OCI-LY1 (cell line): ENCODE data around the gene SNTB2.
"Not testable (repeated sequence)": the region's sequence is repeated elsewhere in the genome, so short reads cannot be mapped to it uniquely, and the experiment has no call there.

Experiments
- H2AFZ ChIP-seq: fragments of 200-600 bp; sonication (generic), shearing (Covaris generic); 2 replicates; pipeline ENCODE4 v1.6.0; 2014; ENCODE audit warnings: antibody characterized with exemption, mild to moderate bottlenecking, low read length
- H3F3A ChIP-seq: fragments of 200-600 bp; sonication (generic), shearing (Covaris generic); 2 replicates; pipeline ENCODE4 v1.6.0; 2014; ENCODE audit warnings: mild to moderate bottlenecking, antibody characterized with exemption, low read length, moderate library complexity; ENCODE audit not compliant: insufficient read depth
- H3K27ac ChIP-seq: fragments of 200-600 bp; sonication (generic); 2 replicates; pipeline ENCODE4 v1.5.1; 2014; ENCODE audit warnings: low read length, mixed run types, mild to moderate bottlenecking, low read depth; ENCODE audit not compliant: poor library complexity, severe bottlenecking
- H3K27me3 ChIP-seq: fragments of 200-600 bp; sonication (generic); 2 replicates; pipeline ENCODE4 v1.6.0; 2014; ENCODE audit warnings: antibody characterized with exemption, mild to moderate bottlenecking, low read length, moderate library complexity; ENCODE audit not compliant: insufficient read depth
- H3K36me3 ChIP-seq: fragments of 200-600 bp; sonication (generic); 2 replicates; pipeline ENCODE4 v1.6.1; 2014; ENCODE audit warnings: mild to moderate bottlenecking, antibody characterized with exemption, low read length, moderate library complexity, mixed read lengths; ENCODE audit not compliant: insufficient read depth
- H3K4me1 ChIP-seq: fragments of 200-600 bp; sonication (generic); 2 replicates; pipeline ENCODE4 v1.5.1; 2014; ENCODE audit warnings: mild to moderate bottlenecking, low read length, moderate library complexity; ENCODE audit not compliant: insufficient read depth, severe bottlenecking
- H3K4me2 ChIP-seq: fragments of 200-600 bp; sonication (generic), shearing (Covaris generic); 2 replicates; pipeline ENCODE4 v1.6.1; 2014; ENCODE audit warnings: low read length
- H3K4me3 ChIP-seq: fragments of 200-600 bp; sonication (generic); 2 replicates; pipeline ENCODE4 v1.5.1; 2014; ENCODE audit warnings: low read length, low read depth, mild to moderate bottlenecking, mixed read lengths; ENCODE audit not compliant: poor library complexity, severe bottlenecking
- H3K79me2 ChIP-seq: fragments of 200-600 bp; shearing (Covaris generic); 2 replicates; pipeline ENCODE4 v1.6.1; 2016; ENCODE audit warnings: mixed run types, low read length, mixed read lengths; ENCODE audit not compliant: insufficient read depth
- H3K9ac ChIP-seq: fragments of 200-600 bp; sonication (generic), shearing (Covaris generic); 2 replicates; pipeline ENCODE4 v1.6.1; 2014; ENCODE audit warnings: mild to moderate bottlenecking, low read length, mixed read lengths
- H3K9me2 ChIP-seq: fragments of 200-600 bp; sonication (generic), shearing (Covaris generic); 2 replicates; pipeline ENCODE4 v1.6.1; 2014; ENCODE audit warnings: low read depth, mild to moderate bottlenecking, low read length, mixed read lengths
- H3K9me3 ChIP-seq: fragments of 200-600 bp; shearing (Covaris generic); 2 replicates; pipeline ENCODE4 v1.6.1; 2014; ENCODE audit warnings: low read length, mixed read lengths
- H4K20me1 ChIP-seq: fragments of 200-600 bp; sonication (generic), shearing (Covaris generic); 2 replicates; pipeline ENCODE4 v1.6.0; 2016; ENCODE audit warnings: mild to moderate bottlenecking, low read length; ENCODE audit not compliant: insufficient read depth
- EZH2 ChIP-seq: fragments of 200-600 bp; sonication (generic), shearing (Covaris generic); IDR thresholded peaks from 2 replicates; pipeline ENCODE4 v1.8.0; 2017; ENCODE audit warnings: borderline replicate concordance, mixed run types, mild to moderate bottlenecking, antibody characterized with exemption, low read length, moderate library complexity, mixed read lengths
- TF ChIP-seq, protein P1 (sequence below): fragments of 200-600 bp; sonication (generic), shearing (Covaris generic); IDR thresholded peaks from 2 replicates; pipeline ENCODE4 v1.5.1; 2017; ENCODE audit warnings: mild to moderate bottlenecking, antibody characterized with exemption, low read length, moderate library complexity, mixed read lengths

Gene SNTB2

GRCh38 chr16:69293401-69293800, 106.4 kb downstream of the SNTB2 start:
- H3K4me3 ChIP-seq, result no peak overlapping the region
- H4K20me1 ChIP-seq, result no peaks in the 10 kb centered on the region
- H3K36me3 ChIP-seq, result peaks cover 26% of the 10 kb centered on the region; the same call in 1 of the 2 replicates
- no peaks in the 10 kb centered on the region for H3K4me1 ChIP-seq
- no peaks in the 10 kb centered on the region for H3K9me2 ChIP-seq
- H3K27me3 ChIP-seq, result no peaks in the 10 kb centered on the region
- H2AFZ ChIP-seq, result no peak overlapping the region
- no peak overlapping the region for H3K27ac ChIP-seq
- H3K4me2 ChIP-seq, result no peak overlapping the region
- no peak for TF ChIP-seq EZH2
- TF ChIP-seq, protein P1, sequence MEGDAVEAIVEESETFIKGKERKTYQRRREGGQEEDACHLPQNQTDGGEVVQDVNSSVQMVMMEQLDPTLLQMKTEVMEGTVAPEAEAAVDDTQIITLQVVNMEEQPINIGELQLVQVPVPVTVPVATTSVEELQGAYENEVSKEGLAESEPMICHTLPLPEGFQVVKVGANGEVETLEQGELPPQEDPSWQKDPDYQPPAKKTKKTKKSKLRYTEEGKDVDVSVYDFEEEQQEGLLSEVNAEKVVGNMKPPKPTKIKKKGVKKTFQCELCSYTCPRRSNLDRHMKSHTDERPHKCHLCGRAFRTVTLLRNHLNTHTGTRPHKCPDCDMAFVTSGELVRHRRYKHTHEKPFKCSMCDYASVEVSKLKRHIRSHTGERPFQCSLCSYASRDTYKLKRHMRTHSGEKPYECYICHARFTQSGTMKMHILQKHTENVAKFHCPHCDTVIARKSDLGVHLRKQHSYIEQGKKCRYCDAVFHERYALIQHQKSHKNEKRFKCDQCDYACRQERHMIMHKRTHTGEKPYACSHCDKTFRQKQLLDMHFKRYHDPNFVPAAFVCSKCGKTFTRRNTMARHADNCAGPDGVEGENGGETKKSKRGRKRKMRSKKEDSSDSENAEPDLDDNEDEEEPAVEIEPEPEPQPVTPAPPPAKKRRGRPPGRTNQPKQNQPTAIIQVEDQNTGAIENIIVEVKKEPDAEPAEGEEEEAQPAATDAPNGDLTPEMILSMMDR, result no peak
- H3F3A ChIP-seq, result no peaks in the 10 kb centered on the region
- no peak overlapping the region for H3K9ac ChIP-seq
- H3K9me3 ChIP-seq, result no peaks in the 10 kb centered on the region
- H3K79me2 ChIP-seq, result no peaks in the 10 kb centered on the region

- Histone ChIP-seq H3K4me1 (no peaks in the 10 kb centered on the region), H2AFZ (no peak overlapping the region), H4K20me1 (no peaks in the 10 kb centered on the region), H3K4me2 (no peak overlapping the region), H3K4me3 (no peak overlapping the region), H3K27me3 (no peaks in the 10 kb centered on the region), H3K27ac (no peak overlapping the region), H3K9me2 (no peaks in the 10 kb centered on the region), H3K36me3 (peaks cover 22% of the 10 kb centered on the region; the same call in 1 of the 2 replicates), H3K79me2 (no peaks in the 10 kb centered on the region), H3K9me3 (no peaks in the 10 kb centered on the region), H3F3A (no peaks in the 10 kb centered on the region), H3K9ac (no peak overlapping the region)
- TF ChIP-seq EZH2, result no peak
- TF ChIP-seq, protein P1, result no peak
Measured at GRCh38 chr16:69294051-69294450, 107.1 kb downstream of the SNTB2 start.

- not testable (repeated sequence) for H4K20me1 ChIP-seq, H3K27ac ChIP-seq, H3K9me2 ChIP-seq, H3K4me1 ChIP-seq, H3K79me2 ChIP-seq, H3F3A ChIP-seq, H3K4me2 ChIP-seq, H3K4me3 ChIP-seq, H3K9ac ChIP-seq, H3K9me3 ChIP-seq, H2AFZ ChIP-seq, H3K27me3 ChIP-seq
- H3K36me3 ChIP-seq, result peaks cover 32% of the 10 kb centered on the region
Measured at GRCh38 chr16:69296771-69297170, 109.8 kb downstream of the SNTB2 start.

DNA sequence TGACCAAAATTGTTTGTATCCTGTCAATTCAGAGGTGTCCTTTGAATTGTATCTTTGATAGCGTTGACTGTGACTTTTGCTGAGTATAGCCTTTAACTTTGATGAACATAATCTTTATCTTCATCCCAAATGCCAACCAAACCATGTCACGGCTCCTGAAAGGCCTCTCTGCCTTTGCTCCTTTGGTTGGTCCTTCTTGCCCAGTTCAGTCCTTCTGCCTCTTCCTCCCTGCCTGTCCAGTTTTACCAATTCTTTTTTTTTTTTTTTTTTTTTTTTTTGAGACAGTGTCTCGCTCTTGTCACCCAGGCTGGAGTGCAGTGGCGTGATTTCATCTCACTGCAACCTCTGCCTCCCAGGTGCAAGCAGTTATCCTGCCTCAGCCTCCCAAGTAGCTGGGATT, 111.3 kb downstream of the SNTB2 start:
- Histone ChIP-seq H3K27me3 (no peaks in the 10 kb centered on the region), H3K9me2 (no peaks in the 10 kb centered on the region), H3K4me1 (peaks cover 8% of the 10 kb centered on the region), H3K9me3 (no peaks in the 10 kb centered on the region), H3K4me3 (no peak overlapping the region), H3K36me3 (peaks cover 35% of the 10 kb centered on the region), H4K20me1 (no peaks in the 10 kb centered on the region), H3K9ac (no peak overlapping the region), H3K79me2 (no peaks in the 10 kb centered on the region), H3K4me2 (no peak overlapping the region), H3K27ac (no peak overlapping the region), H2AFZ (no peak overlapping the region), H3F3A (no peaks in the 10 kb centered on the region)
- no peak for TF ChIP-seq EZH2
- TF ChIP-seq, protein P1, result no peak
